ENCODE measurements around the gene ITIH1.

The ITIH1 gene

DNA sequence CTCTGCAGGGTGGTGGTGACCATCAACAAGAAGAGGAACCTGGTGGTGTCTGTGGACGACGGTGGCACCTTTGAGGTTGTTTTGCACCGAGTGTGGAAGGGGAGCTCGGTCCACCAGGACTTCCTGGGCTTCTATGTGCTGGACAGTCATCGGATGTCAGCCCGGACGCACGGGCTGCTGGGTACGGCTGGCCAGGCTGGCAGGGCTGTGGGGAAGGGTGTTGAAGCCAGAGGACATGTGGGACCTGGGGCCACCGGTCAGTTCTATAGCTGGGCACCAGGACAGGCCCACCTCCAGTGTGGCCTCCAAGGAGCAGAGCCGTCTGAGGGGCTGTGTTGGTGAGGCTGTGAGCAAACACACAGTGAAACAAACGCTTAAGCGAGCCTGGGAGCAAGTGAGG is 13.3 kb downstream of the ITIH1 start:
- no peak for DNase-seq

DNA sequence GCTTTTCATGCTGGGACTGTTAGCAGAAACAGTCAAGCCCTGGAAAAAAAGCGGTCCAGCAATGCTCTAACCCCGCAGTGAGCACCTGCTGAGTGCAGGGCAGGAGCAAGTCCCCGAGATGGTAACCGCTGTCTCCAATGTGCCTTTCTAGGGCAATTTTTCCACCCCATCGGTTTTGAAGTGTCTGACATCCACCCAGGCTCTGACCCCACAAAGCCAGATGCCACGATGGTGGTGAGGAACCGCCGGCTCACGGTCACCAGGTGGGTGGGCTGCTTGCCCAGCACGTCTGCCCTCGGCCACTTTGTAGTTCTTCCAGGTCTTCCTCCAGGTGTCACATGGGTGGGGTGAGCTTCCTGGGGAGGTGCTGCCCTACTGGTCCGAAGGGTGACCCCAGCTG is 14.0 kb downstream of the ITIH1 start:
- no peak for DNase-seq

GRCh38 chr3:52791928-52792327 is 14.5 kb downstream of the ITIH1 start:
- no peak for DNase-seq

- no peak for DNase-seq
Observed at GRCh38 chr3:52792413-52792812, 15.0 kb downstream of the ITIH1 start.

DNA sequence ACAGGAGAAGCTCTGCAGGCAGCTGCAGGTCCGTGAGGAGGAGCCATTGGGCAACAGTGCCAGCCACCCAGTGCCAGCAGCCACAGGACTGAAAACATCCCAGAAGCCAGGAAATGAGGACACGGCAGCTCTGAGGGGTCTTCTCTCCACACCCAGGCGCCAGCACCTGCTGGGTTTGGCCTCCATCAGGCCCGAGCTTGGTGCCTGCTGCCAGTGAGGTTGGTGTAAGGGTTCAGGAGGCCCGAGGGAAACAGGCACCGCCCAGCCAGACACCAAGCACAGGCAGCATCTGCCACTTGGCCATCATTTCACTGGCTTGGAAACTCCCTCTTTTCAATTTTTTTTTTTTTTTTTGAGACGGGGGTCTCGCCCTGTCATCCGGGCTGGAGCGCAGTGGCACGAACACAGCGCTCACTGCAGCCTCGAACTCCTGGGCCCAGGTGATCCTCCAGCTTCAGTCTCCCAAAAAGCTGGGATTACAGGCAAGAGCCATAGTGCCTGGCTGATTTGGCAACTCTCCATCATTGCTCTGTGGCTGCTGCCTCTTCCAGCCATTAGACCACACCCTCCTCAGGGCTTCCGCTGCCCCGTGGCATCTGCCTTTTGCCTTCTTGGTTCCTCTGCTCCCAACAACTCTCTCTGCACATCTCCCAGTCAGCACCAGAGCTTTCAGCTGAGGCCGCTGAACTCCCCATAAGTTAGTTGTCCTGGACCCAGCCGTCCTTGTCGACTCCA is 15.7 kb downstream of the ITIH1 start:
- DNase-seq, result no peak

- DNase-seq, result no peak
Observed at GRCh38 chr3:52793702-52794611, 16.6 kb downstream of the ITIH1 start.

GRCh38 chr3:52794612-52795099 is 17.3 kb downstream of the ITIH1 start, which contains the start of gene ITIH3:
ITIH3 (plus strand) TSS chr3:52794796; CDS start chr3:52794804, 8 bp downstream.
- no peak for DNase-seq

DNA sequence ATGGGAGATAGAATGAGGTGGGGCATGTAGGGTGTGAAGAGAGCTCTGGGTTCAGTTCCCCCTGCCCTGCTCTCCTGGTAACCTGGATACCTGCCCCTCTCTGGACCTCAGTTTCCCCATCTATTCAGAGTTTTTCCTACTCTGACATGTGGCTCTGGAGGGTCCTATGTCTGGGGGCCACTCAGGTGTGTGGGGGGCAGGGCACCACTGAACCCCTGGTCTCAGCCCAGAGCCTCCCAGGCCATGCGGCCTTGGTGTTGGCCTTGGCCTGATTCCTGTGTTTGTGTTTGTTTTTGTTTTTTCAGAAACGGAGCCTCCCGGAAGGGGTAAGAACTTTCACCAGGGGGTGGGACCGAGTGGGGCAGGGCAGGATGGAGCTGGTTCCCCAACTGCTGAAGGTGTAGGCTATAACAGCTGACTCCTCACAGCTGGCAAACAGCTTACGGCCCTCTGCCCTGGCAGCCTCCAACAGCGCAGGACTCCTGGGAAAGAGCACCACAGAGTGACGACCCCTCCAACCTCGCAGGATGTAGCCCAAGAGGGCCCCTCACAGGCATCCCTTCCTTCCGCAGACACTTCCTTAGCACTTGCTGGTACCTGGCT is 18.0 kb downstream of the ITIH1 start:
- DNase-seq, result no peak

- DNase-seq, result no peak
Observed at GRCh38 chr3:52796411-52796810, 19.0 kb downstream of the ITIH1 start.

GRCh38 chr3:52798376-52798977 is 21.1 kb downstream of the ITIH1 start:
- no peak for DNase-seq

DNA sequence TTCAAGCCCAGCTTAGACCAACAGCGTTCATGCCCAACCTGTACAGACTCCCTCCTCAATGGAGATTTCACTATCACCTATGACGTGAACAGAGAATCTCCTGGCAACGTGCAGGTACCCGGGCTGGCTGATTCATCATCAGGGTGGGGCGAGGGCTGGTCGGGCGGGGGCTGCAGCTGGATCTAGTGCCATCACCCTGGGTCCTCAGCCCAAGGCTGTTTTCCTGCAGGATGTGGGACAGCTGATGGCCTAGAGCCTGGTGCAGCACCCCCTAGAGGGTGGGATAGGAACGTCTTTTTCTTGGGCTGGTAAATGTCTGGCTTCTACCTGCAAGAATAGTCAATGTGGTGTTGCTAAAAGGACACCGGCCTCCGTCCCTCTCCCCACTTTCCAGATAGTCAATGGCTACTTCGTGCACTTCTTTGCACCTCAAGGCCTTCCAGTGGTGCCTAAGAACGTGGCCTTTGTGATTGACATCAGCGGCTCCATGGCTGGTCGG is 21.6 kb downstream of the ITIH1 start:
- DNase-seq, result no peak

- no peak for DNase-seq
Observed at GRCh38 chr3:52800079-52800478, 22.7 kb downstream of the ITIH1 start.

GRCh38 chr3:52801839-52802238 is 24.4 kb downstream of the ITIH1 start:
- DNase-seq, result no peak

GRCh38 chr3:52805270-52806039 is 28.1 kb downstream of the ITIH1 start:
- DNase-seq, result no peak

- DNase-seq, result no peak
Observed at GRCh38 chr3:52809149-52809548, 31.8 kb downstream of the ITIH1 start.

DNA sequence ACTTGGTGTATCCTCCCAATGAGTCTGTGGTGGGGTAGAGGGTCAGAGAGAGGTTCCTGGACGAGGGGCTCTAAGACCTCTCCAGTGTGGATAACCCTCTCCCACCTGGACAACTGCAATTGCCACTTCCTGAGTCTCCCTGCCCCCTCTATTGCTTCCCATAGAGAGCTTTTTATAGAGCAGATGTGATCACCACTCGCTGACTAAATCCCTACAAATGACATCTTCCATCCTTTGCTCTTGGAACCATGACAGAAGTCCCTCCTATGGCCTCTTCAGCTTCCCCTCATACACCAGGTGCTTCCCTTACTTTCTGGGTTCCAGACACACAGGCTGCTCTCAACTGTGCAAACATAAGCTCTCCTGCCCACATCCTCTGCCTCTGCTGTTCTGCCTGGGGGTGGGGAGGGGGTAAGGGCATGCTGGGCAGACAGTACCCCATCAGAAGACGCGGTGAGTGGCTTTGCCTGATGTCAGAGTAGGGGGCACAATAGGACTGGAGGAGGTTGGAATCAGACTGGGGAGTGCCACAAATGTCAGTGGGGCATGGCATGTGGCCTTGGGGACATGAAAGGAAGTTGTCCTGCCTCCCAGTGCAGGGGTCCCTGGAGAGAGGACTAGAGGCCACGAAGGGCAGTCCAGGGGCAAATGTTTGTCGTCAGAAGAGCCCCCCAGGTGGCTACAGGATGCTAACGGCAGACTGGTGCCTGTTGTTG is 32.4 kb downstream of the ITIH1 start:
- DNase-seq, result no peak

- DNase-seq, result no peak
Observed at GRCh38 chr3:52810923-52811322, 33.5 kb downstream of the ITIH1 start.

DNA sequence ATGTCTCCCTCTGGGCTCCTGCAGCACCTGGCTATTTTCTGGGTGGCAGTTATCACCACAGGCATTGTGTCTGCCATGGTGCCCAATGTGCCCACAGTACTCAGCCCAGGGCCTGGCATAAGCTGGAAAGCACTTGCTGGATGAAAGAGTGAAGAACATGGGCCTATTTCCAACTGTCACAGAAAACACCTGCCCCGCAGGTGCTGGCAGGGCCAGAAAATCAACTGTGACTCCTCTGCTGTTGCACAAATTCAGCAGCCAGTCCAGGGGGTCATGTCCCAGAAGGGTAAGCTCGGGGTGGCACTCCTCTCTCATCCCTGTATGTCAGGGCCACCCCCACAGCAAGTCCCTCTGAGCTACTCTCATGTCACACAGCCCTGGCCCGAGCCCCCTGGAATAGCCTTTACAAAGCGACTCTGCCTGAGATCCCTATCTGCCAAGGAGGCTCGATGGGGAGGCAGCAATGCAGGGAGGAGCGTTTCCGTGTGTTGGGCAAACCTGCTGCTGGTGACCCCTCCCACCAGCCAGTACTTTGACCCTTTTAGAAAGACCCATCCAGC is 34.1 kb downstream of the ITIH1 start:
- DNase-seq, result no peak

DNA sequence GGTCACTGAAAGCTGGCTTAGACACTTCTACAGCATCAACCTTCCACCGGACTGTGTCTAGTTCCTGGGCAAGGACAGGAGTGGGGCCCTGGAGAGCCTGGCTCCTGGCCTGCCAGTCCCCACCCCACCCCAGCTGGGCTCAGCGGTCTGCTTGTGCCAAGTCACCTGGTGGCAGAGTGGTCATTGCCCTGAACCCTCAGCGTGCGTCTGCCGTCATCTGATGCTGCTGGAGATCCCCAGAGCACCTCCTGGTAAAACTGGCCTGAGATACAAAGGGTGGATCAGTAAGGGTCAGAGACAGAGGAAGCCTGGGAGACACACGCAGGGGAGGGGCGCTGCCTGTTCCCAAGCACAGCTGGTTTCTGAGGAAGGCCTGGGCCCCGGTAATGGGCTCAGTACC is 36.4 kb downstream of the ITIH1 start:
- DNase-seq, result no peak

DNA sequence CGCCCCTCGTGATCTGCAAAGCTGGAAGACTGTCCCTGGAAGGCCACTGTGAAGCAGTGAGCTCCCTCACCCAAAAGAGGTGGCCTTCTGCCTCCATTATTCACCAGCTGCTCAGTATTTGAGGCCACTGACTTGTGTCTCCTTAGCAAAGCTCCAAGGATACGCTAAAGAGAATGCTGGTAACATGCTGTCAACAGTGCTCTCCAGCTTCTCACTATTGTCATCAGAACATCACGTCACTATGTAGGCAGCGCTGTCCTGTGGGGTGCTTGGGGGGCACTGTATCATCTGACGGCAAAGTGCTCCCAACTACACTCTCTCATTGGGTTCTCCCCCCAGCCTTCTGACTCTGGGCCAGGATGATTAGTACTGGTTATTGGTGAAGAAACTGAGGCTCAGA is 38.8 kb downstream of the ITIH1 start:
- no peak for DNase-seq

DNA sequence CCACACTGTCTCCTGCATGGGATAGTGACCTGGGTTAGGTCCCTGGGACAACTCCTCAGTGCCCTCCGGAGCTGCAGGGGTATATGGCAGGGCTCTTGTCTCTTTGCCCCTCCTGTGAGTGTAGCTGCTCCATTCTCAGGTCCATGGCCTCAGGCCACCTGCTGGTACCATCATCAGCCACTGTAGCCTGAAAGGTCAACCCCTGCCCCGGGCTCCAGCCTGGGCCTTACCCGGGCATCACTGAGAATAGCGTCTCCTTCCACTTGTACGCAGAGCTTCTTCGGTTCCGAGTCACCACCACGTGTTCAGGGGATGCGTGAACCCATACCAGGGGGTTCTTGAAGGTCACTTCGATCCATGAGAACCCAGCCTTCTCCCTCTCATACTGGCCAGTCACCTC is 39.3 kb downstream of the ITIH1 start:
- no peak for DNase-seq
